Activated T-helper 2 cell treated with anti-CD3 and anti-CD28 coated beads, Interferon-gamma antibody, Interleukin-2, Interleukin-4, amounts not matched to agents 10 μg/mL and 5 μg/mL and 100 μg/mL, durations not matched to agents 14 hours and 24 hours and 36 hours (primary cell): ENCODE data around the gene STX8. TPM values are rescaled to one million over a fixed set of nuclear protein-coding genes. Genes with fewer than 3 reads are reported as not detected.
"Not testable (repeated sequence)": the region's sequence is repeated elsewhere in the genome, so short reads cannot be mapped to it uniquely, and the experiment has no call there.

Experiments
- DNase-seq: peaks from one replicate; pipeline ENCODE4 v3.0.0; 2021; ENCODE audit warnings: low spot score
- H3K27ac Mint-ChIP-seq: one replicate; pipeline ENCODE4 v1.8.0; 2021; ENCODE audit warnings: mixed read lengths
- H3K27me3 Mint-ChIP-seq: one replicate; pipeline ENCODE4 v1.8.0; 2021; ENCODE audit warnings: low read depth, mixed read lengths
- H3K36me3 Mint-ChIP-seq: one replicate; pipeline ENCODE4 v1.8.0; 2021; ENCODE audit warnings: low read depth, mixed read lengths
- H3K4me1 Mint-ChIP-seq: one replicate; pipeline ENCODE4 v1.8.0; 2021; ENCODE audit warnings: low read depth, mixed read lengths
- H3K4me3 Mint-ChIP-seq: one replicate; pipeline ENCODE4 v1.8.0; 2021; ENCODE audit warnings: low read depth, mild to moderate bottlenecking, moderate library complexity, mixed read lengths
- H3K9me3 Mint-ChIP-seq: one replicate; pipeline ENCODE4 v1.8.0; 2021; ENCODE audit warnings: mixed read lengths
- intact Hi-C: fragments of 100-400 bp; cut with micrococcal nuclease; formaldehyde crosslinking; loops from one replicate; pipeline ENCODE4 v1.15.1; 2023
- total RNA-seq: library from RNA; stranded (reverse); gene quantifications from 2 replicates; pipeline ENCODE4 v1.2.3, GENCODE V29; 2022

Gene STX8
- total RNA-seq, 1 donor from 2014 or later: 52.1 TPM

- intact Hi-C loops: no loop called here
- Mint-ChIP-seq H3K9me3 (no peaks in the 10 kb centered on the region), H3K27ac (no peak overlapping the region)
Observed at GRCh38 chr17:9383826-9384225, 191.8 kb downstream of the STX8 start.

DNA sequence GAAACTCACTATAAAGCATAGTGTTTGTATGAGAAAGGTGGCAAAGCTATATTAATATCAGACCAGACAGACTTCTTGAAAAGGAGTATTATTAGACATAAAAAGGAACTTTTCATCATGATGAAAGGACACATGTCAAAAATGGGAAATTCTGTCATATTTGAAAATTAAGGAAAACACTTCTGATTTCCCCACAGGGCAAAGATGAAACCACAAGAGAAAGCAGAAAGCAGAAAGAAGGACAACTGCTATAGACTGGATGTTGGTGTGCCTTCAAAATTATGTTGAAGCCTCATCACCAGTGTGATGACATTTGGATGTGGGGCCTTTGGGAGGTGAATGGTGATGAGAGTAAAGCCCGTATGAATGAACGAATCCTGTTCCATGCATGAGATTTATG, 193.0 kb downstream of the STX8 start:
- DNase-seq: no peak
- no peak overlapping the region for H3K27ac Mint-ChIP-seq
- H3K27me3 Mint-ChIP-seq: no peaks in the 10 kb centered on the region
- no peaks in the 10 kb centered on the region for H3K9me3 Mint-ChIP-seq
- intact Hi-C loops: no loop called here
- peaks cover 7% of the 10 kb centered on the region for H3K36me3 Mint-ChIP-seq
- no peak overlapping the region for H3K4me3 Mint-ChIP-seq
- peaks cover 5% of the 10 kb centered on the region for H3K4me1 Mint-ChIP-seq

More at GRCh38 chr17:9383826-9384225, 191.8 kb downstream of the STX8 start:
- DNase-seq: no peak
- no peaks in the 10 kb centered on the region for H3K36me3 Mint-ChIP-seq
- H3K4me1 Mint-ChIP-seq: no peaks in the 10 kb centered on the region
- no peaks in the 10 kb centered on the region for H3K27me3 Mint-ChIP-seq
- no peak overlapping the region for H3K4me3 Mint-ChIP-seq

DNA sequence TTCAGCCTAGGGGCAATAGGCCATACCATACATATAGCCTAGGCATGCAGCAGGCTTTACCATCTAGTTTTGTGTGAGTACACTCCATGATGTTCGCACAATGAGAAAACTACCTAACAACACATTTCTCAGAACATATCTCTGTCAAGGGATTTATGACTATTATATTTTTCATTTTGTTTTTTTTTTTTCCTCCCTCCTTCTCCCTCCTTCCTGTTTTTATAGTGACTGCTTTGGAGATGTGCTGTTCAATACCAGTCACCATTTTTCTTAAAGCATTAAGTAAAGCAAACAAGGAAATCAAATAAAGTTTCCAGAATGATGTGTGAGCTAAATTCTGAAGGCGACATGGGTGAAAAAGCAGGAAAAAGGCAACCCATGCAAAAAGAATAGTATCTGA, 194.6 kb downstream of the STX8 start:
- no peak overlapping the region for H3K4me3 Mint-ChIP-seq
- H3K9me3 Mint-ChIP-seq: no peaks in the 10 kb centered on the region
- peaks cover 12% of the 10 kb centered on the region for H3K36me3 Mint-ChIP-seq
- H3K4me1 Mint-ChIP-seq: peaks cover 5% of the 10 kb centered on the region
- H3K27me3 Mint-ChIP-seq: no peaks in the 10 kb centered on the region
- intact Hi-C loops: no loop called here
- H3K27ac Mint-ChIP-seq: no peak overlapping the region
- DNase-seq: no peak

DNA sequence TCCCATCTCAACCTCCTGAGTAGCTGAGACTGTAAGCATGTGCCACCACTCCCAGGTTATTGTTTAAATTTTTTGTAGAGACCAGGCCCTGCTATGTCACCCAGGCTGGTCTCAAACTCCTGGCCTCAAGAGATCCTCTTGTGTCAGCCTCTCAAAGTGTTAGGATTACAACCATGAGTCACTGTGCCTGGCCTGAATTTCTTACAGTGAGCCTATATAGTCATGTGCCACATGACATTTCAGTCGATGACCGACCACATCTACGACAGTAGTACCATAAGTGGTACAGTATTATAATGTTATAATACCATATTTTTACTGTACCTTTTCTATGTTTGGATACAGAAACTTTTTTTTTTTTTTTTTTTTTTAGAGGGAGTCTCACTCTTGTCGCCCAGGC, 195.3 kb downstream of the STX8 start:
- Mint-ChIP-seq H3K4me3 (no peak overlapping the region), H3K36me3 (peaks cover 16% of the 10 kb centered on the region), H3K4me1 (peaks cover 5% of the 10 kb centered on the region), H3K27me3 (no peaks in the 10 kb centered on the region), H3K27ac (no peak overlapping the region), H3K9me3 (no peaks in the 10 kb centered on the region)
- intact Hi-C loops: no loop called here
- no peak for DNase-seq

DNA sequence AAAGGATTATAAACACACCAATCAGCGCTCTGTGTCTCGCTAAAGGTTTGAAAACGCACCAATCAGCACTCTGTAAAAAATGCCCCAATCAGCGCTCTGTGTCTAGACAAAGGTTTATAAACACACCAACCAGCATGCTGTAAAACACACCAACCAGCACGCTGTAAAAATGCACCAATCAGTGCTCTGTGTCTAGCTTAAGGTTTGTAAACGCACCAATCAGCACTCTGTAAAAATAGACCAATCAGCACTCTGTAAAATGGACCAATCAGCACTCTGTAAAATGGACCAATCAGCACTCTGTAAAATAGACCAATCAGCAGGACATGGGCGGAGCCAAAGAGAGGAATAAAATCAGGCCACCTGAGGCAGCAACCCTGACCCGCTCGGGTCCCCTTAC, 199.4 kb downstream of the STX8 start:
- peaks cover 16% of the 10 kb centered on the region for H3K36me3 Mint-ChIP-seq
- intact Hi-C loops, H3K9me3 Mint-ChIP-seq, H3K27ac Mint-ChIP-seq, H3K27me3 Mint-ChIP-seq, DNase-seq, H3K4me1 Mint-ChIP-seq, H3K4me3 Mint-ChIP-seq: not testable (repeated sequence)

DNA sequence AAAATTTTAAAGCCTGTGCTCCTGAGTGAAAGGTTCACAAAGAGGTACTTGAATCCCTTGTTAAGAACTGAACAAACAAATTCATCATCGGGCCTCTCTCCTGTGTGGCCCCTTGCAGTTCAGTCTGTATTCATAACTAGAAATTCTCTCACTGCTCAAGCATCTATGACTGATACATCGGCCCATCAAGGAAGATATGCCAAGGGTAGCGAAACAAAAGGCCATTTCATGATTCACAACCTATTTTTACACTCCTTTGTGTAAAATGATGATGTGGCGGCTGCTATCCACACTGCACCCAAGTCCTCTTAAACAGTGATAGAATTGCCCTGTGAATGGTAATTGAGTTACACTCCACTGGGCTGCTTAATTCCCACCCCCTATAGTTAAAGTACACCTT, 204.6 kb downstream of the STX8 start:
- Mint-ChIP-seq H3K27me3 (no peaks in the 10 kb centered on the region), H3K36me3 (peaks cover 4% of the 10 kb centered on the region), H3K4me3 (no peak overlapping the region), H3K27ac (no peak overlapping the region), H3K9me3 (no peaks in the 10 kb centered on the region), H3K4me1 (no peaks in the 10 kb centered on the region)
- DNase-seq: no peak
- intact Hi-C loops: no loop called here

GRCh38 chr17:9370467-9370866, 205.2 kb downstream of the STX8 start:
- H3K9me3 Mint-ChIP-seq: no peaks in the 10 kb centered on the region
- no peaks in the 10 kb centered on the region for H3K27me3 Mint-ChIP-seq
- no peak overlapping the region for H3K27ac Mint-ChIP-seq
- no peak overlapping the region for H3K4me3 Mint-ChIP-seq
- H3K36me3 Mint-ChIP-seq: no peaks in the 10 kb centered on the region
- no peak for DNase-seq
- intact Hi-C loops: no loop called here
- H3K4me1 Mint-ChIP-seq: no peaks in the 10 kb centered on the region

DNA sequence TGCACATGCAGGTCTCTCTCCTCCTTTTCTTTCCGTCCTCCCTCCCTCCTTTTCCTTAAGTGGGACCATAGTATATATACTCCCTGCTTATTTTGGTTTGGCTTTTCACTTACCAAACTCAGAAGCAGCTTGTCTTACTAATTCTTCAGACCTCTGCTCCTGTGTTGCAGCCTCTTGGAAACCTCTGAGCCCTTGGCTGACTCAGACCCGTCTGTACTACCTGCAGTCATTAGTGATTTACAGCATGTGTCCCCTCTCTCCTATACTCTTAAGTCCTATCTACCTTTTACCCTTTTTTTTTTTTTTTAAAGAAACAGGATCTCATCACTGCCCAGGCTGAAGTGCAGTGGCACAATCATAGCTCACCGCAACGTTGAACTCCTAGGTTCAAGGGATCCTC, 207.0 kb downstream of the STX8 start:
- Mint-ChIP-seq H3K36me3 (no peaks in the 10 kb centered on the region), H3K4me1 (peaks cover 6% of the 10 kb centered on the region), H3K27me3 (no peaks in the 10 kb centered on the region), H3K4me3 (no peak overlapping the region), H3K27ac (no peak overlapping the region), H3K9me3 (no peaks in the 10 kb centered on the region)
- intact Hi-C loops: no loop called here
- no peak for DNase-seq

DNA sequence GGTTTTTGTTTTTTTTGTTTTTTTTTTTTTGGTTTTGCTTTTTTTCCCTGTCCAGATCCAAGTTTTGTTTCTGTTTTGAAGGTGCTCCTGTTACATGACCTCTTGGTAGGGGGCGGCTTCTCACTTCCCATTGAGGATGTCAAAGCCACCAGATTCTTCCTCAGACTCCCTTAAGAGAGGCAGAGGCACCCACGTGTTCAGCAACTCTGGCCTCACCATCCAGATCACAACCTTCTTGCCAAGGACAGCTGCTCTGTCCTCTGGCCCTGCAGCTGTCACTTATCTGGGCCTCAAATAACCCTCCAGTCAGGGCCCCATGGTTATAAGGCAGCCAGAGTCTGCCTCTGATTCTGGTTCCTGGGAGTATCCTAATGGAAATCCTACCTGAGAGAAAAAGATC, 208.5 kb downstream of the STX8 start:
- Mint-ChIP-seq H3K36me3 (no peaks in the 10 kb centered on the region), H3K4me1 (peaks cover 9% of the 10 kb centered on the region), H3K27me3 (no peaks in the 10 kb centered on the region), H3K27ac (no peak overlapping the region), H3K9me3 (no peaks in the 10 kb centered on the region), H3K4me3 (no peak overlapping the region)
- intact Hi-C loops: no loop called here
- DNase-seq: no peak

GRCh38 chr17:9364837-9365430, 210.7 kb downstream of the STX8 start:
- no peak for DNase-seq
- intact Hi-C loops: loop anchor here (1.0 kb wide), 1 partner anchor 75 kb away; no protein-coding TSS in a partner anchor
- no peaks in the 10 kb centered on the region for H3K9me3 Mint-ChIP-seq
- no peaks in the 10 kb centered on the region for H3K36me3 Mint-ChIP-seq
- peaks cover 9% of the 10 kb centered on the region for H3K4me1 Mint-ChIP-seq
- H3K27ac Mint-ChIP-seq: no peak overlapping the region
- H3K27me3 Mint-ChIP-seq: no peaks in the 10 kb centered on the region
- no peak overlapping the region for H3K4me3 Mint-ChIP-seq

- Mint-ChIP-seq H3K9me3 (no peaks in the 10 kb centered on the region), H3K27ac (no peak overlapping the region), H3K36me3 (no peaks in the 10 kb centered on the region), H3K4me1 (peaks cover 9% of the 10 kb centered on the region), H3K4me3 (no peak overlapping the region), H3K27me3 (no peaks in the 10 kb centered on the region)
- intact Hi-C loops: loop anchor here (1.0 kb wide), 1 partner anchor 73 kb away; no protein-coding TSS in a partner anchor
- no peak for DNase-seq
Observed at GRCh38 chr17:9363440-9364350, 211.9 kb downstream of the STX8 start.

- intact Hi-C loops: no loop called here
- no peaks in the 10 kb centered on the region for H3K9me3 Mint-ChIP-seq
- no peaks in the 10 kb centered on the region for H3K36me3 Mint-ChIP-seq
- no peaks in the 10 kb centered on the region for H3K27me3 Mint-ChIP-seq
- H3K4me1 Mint-ChIP-seq: peaks cover 9% of the 10 kb centered on the region
- no peak overlapping the region for H3K4me3 Mint-ChIP-seq
- H3K27ac Mint-ChIP-seq: no peak overlapping the region
- DNase-seq: no peak
Observed at GRCh38 chr17:9361188-9361955, 214.2 kb downstream of the STX8 start.

GRCh38 chr17:9360677-9361081, 214.9 kb downstream of the STX8 start:
- H3K27me3 Mint-ChIP-seq: no peaks in the 10 kb centered on the region
- peaks cover 9% of the 10 kb centered on the region for H3K4me1 Mint-ChIP-seq
- H3K36me3 Mint-ChIP-seq: no peaks in the 10 kb centered on the region
- intact Hi-C loops: no loop called here
- no peak overlapping the region for H3K4me3 Mint-ChIP-seq
- no peak overlapping the region for H3K27ac Mint-ChIP-seq
- no peaks in the 10 kb centered on the region for H3K9me3 Mint-ChIP-seq
- no peak for DNase-seq
